Peyer's patch (tissue), 4 donors: Measurements from ENCODE around the gene MAP1LC3A. TPM values are rescaled to one million over a fixed set of nuclear protein-coding genes. Genes with fewer than 3 reads are reported as not detected.

Experiments used
- DNase-seq, 3 donors: peaks; one replicate each; pipeline ENCODE4 v3.0.0-alpha.2; 2017 to 2019
- H3K27ac ChIP-seq, 4 donors: fragments of 200-600 bp; sonication (generic); one replicate each; pipeline ENCODE4 v1.5.1; 2016 to 2019
- H3K27me3 ChIP-seq, 2 donors: fragments of 200-600 bp; sonication (generic); one replicate each; pipeline ENCODE4 v1.5.1; 2019
- H3K36me3 ChIP-seq, 3 donors: fragments of 200-600 bp; sonication (generic); one replicate each; pipeline ENCODE4 v1.5.1; 2016 to 2019
- H3K4me1 ChIP-seq, 4 donors: fragments of 200-600 bp; sonication (generic); one replicate each; pipeline ENCODE4 v1.5.1; 2016 to 2019
- H3K4me3 ChIP-seq, 4 donors: fragments of 200-600 bp; sonication (generic); 1 replicate in 3 of 4; 2 replicates in 1 of 4; pipeline ENCODE4 v1.5.1; 2016 to 2019; ENCODE audit warnings: mild to moderate bottlenecking in 1 of 4
- H3K9me3 ChIP-seq, 4 donors: fragments of 200-600 bp; sonication (generic); one replicate each; pipeline ENCODE4 v1.5.1; 2016 to 2019; ENCODE audit warnings: mild to moderate bottlenecking in 1 of 4
- CTCF ChIP-seq, 6 experiments: fragments of 450-650 bp in 4 of 6; fragments of 200-600 bp in 2 of 6; sonication (generic) in 1 of 6; IDR thresholded peaks; one replicate each; pipeline ENCODE4 v1.5.1; 2017 to 2019; ENCODE audit warnings: antibody characterized with exemption in 6 of 6, mild to moderate bottlenecking in 3 of 6, moderate library complexity in 1 of 6
- POLR2A ChIP-seq, 2 donors: fragments of 450-650 bp; IDR thresholded peaks; one replicate each; pipeline ENCODE4 v1.5.1; 2017; ENCODE audit warnings: antibody characterized with exemption in 2 of 2, mild to moderate bottlenecking in 2 of 2, moderate library complexity in 2 of 2
- total RNA-seq, 4 donors: library from RNA; depleted of rRNA; stranded (reverse); fragments of >200 nt; gene quantifications; one replicate each; pipeline ENCODE4 v1.1.0, GENCODE V29; 2016

Gene MAP1LC3A
- total RNA-seq, 4 donors from 2014 or later, result 32.6 to 82.1 (median 68.6) TPM

- Histone ChIP-seq H3K27ac (peak overlapping the region; percentile 82 to 92 (median 91)), H3K36me3 (no peaks in the 10 kb centered on the region), H3K4me1 (peaks cover 0 to 6% (median 2%) of the 10 kb centered on the region in 4 donors), H3K4me3 (peak overlapping the region; percentile 54 to 75 (median 70)), H3K27me3 (no peaks in the 10 kb centered on the region), H3K9me3 (no peaks in the 10 kb centered on the region)
- DNase-seq, result no peak
- TF ChIP-seq POLR2A (IDR thresholded peaks at IDR 0.05) (no peak), CTCF (IDR thresholded peaks at IDR 0.05) (no peak)
Measured at GRCh38 chr20:34557936-34558319, 590 bp upstream of the MAP1LC3A start.

GRCh38 chr20:34559311-34560140, 1.0 kb downstream of the MAP1LC3A start:
- no peaks in the 10 kb centered on the region for H3K36me3 ChIP-seq
- H3K4me1 ChIP-seq, result peaks cover 0 to 6% (median 2%) of the 10 kb centered on the region in 4 donors
- H3K9me3 ChIP-seq, result no peaks in the 10 kb centered on the region
- DNase-seq, result peak in 2 of 3 donors; percentile 32 to 56
- peak overlapping the region; percentile 54 to 75 (median 70) for H3K4me3 ChIP-seq
- H3K27me3 ChIP-seq, result no peaks in the 10 kb centered on the region
- peak overlapping the region; percentile 82 to 92 (median 91) for H3K27ac ChIP-seq
- TF ChIP-seq POLR2A (IDR thresholded peaks at IDR 0.05), result no peak
- no peak for TF ChIP-seq CTCF (IDR thresholded peaks at IDR 0.05)

- Histone ChIP-seq H3K27ac (peak overlapping the region in 2 of 4 donors; percentile 82 to 91), H3K4me1 (peaks cover 0 to 6% (median 2%) of the 10 kb centered on the region in 4 donors), H3K36me3 (no peaks in the 10 kb centered on the region), H3K9me3 (no peaks in the 10 kb centered on the region), H3K27me3 (no peaks in the 10 kb centered on the region), H3K4me3 (no peak overlapping the region)
- DNase-seq, result peak in 2 of 3 donors; percentile 38 to 65
- TF ChIP-seq POLR2A (IDR thresholded peaks at IDR 0.05) (no peak), CTCF (IDR thresholded peaks at IDR 0.05) (no peak)
Measured at GRCh38 chr20:34560141-34560523, 1.6 kb downstream of the MAP1LC3A start.

- no peak for DNase-seq
- no peak for TF ChIP-seq POLR2A (IDR thresholded peaks at IDR 0.05)
- TF ChIP-seq CTCF (IDR thresholded peaks at IDR 0.05), result no peak
- H3K27ac ChIP-seq, result peak overlapping the region in 1 of 4 donors; percentile 91
- H3K4me1 ChIP-seq, result peaks cover 0 to 6% (median 2%) of the 10 kb centered on the region in 4 donors
- no peaks in the 10 kb centered on the region for H3K36me3 ChIP-seq
- no peaks in the 10 kb centered on the region for H3K27me3 ChIP-seq
- H3K9me3 ChIP-seq, result no peaks in the 10 kb centered on the region
- H3K4me3 ChIP-seq, result no peak overlapping the region
Measured at GRCh38 chr20:34560614-34561013, 2.1 kb downstream of the MAP1LC3A start.

- Histone ChIP-seq H3K4me1 (peaks cover 0 to 6% (median 2%) of the 10 kb centered on the region in 4 donors), H3K4me3 (no peak overlapping the region), H3K36me3 (no peaks in the 10 kb centered on the region), H3K27ac (peak overlapping the region in 1 of 4 donors; percentile 25), H3K9me3 (no peaks in the 10 kb centered on the region), H3K27me3 (no peaks in the 10 kb centered on the region)
- no peak for DNase-seq
- no peak for TF ChIP-seq CTCF (IDR thresholded peaks at IDR 0.05)
- TF ChIP-seq POLR2A (IDR thresholded peaks at IDR 0.05), result no peak
Measured at GRCh38 chr20:34561661-34562060, 3.1 kb downstream of the MAP1LC3A start.
